ENCODE results near the gene OPA3.

OPA3 gene

DNA sequence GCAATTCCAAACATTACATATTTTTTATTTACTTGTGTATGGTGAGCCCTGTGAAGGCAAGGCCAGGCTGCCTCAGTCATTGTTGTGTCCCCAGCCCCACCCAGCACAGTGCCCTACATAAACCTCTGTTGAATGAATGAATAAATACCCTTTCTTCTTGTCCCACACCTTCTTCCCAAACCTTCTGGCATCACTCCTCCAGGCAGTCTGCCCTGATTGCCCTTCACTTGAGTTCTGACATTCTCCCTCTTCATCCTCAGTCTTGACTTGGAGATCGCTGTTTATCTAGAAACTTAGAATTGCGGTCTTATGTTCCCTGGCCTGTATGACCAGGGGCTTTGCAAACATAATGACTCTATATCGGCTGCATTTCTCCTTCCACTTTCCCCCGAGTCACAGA is 5.2 kb upstream of the OPA3 start:
- Mint-ChIP-seq H3K27me3 (peaks cover 38% of the 10 kb centered on the region), H3K36me3 (ENCODE audit: low read depth) (no peaks in the 10 kb centered on the region), H3K4me3 (no peak overlapping the region), H3K9me3 (no peaks in the 10 kb centered on the region), H3K27ac (no peak overlapping the region), H3K4me1 (peaks cover 19% of the 10 kb centered on the region)
- DNase-seq (no peak), ATAC-seq (no peak)

DNA sequence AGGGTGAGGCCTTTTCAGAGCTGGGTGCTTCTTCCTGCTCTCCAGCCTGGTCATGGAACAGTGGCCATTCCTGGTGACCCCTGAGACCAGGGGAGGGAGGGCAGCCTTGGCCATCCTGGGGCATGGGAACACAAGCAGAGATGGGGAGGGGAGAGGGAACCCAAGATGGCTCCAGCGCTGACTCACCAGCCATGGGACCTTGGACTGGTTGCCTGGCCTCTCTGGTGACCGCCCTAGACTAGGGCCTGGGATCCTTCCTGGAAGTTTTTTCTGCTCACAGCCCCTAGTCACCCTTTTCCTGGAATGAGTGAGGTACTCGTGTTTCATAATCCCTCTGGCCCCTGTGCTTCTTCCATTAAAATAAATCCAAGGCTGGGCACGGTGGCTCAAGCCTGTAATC is 3.3 kb upstream of the OPA3 start:
- Mint-ChIP-seq H3K9me3 (no peaks in the 10 kb centered on the region), H3K4me1 (peaks cover 28% of the 10 kb centered on the region), H3K4me3 (no peak overlapping the region), H3K27me3 (peaks cover 36% of the 10 kb centered on the region), H3K27ac (no peak overlapping the region), H3K36me3 (ENCODE audit: low read depth) (peaks cover 1% of the 10 kb centered on the region)
- no peak for ATAC-seq
- DNase-seq, result no peak

GRCh38 chr19:45585158-45585577 is 566 bp upstream of the OPA3 start:
- Mint-ChIP-seq H3K9me3 (no peaks in the 10 kb centered on the region), H3K36me3 (ENCODE audit: low read depth) (peaks cover 4% of the 10 kb centered on the region), H3K4me3 (peak overlapping the region; percentile 97), H3K27me3 (peaks cover 14% of the 10 kb centered on the region), H3K27ac (peak overlapping the region; percentile 94), H3K4me1 (peaks cover 26% of the 10 kb centered on the region)
- DNase-seq (no peak), ATAC-seq (no peak)

- H3K4me3 Mint-ChIP-seq, result no peak overlapping the region
Measured at GRCh38 chr19:45581576-45581975, 3.0 kb downstream of the OPA3 start.

GRCh38 chr19:45578861-45579260 is 5.7 kb downstream of the OPA3 start:
- no peak overlapping the region for H3K4me3 Mint-ChIP-seq
- no peaks in the 10 kb centered on the region for H3K9me3 Mint-ChIP-seq
- no peak overlapping the region for H3K27ac Mint-ChIP-seq
- H3K36me3 Mint-ChIP-seq (ENCODE audit: low read depth), result peaks cover 6% of the 10 kb centered on the region
- peaks cover 18% of the 10 kb centered on the region for H3K4me1 Mint-ChIP-seq
- ATAC-seq (no peak), DNase-seq (no peak)
- H3K27me3 Mint-ChIP-seq, result no peaks in the 10 kb centered on the region

More at GRCh38 chr19:45581576-45581975, 3.0 kb downstream of the OPA3 start:
- Mint-ChIP-seq H3K4me1 (peaks cover 30% of the 10 kb centered on the region), H3K27me3 (no peaks in the 10 kb centered on the region), H3K36me3 (ENCODE audit: low read depth) (peaks cover 6% of the 10 kb centered on the region), H3K9me3 (no peaks in the 10 kb centered on the region), H3K27ac (peak overlapping the region; percentile 56)
- DNase-seq (no peak), ATAC-seq (no peak)

DNA sequence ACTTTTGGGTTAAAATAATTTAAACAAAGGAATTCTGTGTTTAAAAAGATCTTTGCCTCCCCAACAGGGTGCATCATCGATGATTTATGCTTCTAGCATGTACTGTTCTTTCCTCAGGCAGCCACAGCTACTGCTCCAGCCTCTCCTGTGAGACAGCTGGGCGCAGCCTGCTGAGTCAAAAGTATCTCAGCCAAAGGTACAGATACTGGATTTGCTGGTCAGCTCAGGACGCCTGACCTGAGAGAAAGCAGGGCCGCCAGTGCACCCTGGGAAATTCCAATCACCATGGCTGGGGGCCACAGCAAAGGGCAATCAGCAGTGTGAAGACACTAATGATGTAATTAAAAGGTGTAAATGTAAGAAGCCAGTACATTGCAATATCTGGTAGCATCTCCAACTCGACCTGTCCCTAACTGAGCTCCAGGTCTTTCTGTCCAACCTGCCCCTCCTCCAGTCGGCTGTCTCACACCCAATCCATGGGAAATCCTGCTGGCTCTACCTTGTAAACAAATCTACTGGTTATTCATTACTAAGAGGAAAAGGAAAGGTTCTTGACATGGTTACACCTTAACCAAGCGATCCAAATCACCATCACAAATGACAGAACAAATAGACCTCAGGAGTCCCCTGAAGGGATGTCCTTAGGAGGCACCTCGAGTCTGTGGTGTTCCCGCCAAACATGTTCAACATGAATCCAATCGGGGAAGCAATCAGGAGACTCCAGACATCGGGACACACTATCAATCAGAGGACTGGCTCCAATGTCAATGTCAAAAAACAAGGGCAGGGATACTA is 7.3 kb downstream of the OPA3 start:
- peaks cover 5% of the 10 kb centered on the region for H3K36me3 Mint-ChIP-seq (ENCODE audit: low read depth)
- no peaks in the 10 kb centered on the region for H3K27me3 Mint-ChIP-seq
- no peak overlapping the region for H3K27ac Mint-ChIP-seq
- no peak for DNase-seq
- H3K4me1 Mint-ChIP-seq, result peaks cover 8% of the 10 kb centered on the region
- no peak for ATAC-seq
- H3K4me3 Mint-ChIP-seq, result no peak overlapping the region
- no peaks in the 10 kb centered on the region for H3K9me3 Mint-ChIP-seq

DNA sequence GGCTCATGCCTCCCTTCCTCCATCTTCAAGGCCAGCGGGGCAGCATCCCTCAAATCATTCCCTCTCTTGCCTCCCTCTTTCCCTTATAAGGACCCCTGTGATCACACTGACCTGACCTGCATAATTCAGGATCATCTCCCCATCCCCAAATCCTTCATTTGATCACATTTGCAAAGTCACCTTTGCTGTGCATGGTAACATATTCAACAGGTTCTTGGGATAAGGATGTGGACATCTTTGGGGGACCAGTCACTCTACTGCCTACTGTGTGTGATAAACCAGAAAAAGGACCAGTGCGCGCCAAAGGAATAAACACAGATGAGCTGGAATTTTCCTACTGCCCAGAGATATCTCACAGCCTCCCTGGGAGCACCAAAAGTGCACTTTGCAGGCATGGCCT is 7.9 kb downstream of the OPA3 start:
- H3K4me3 Mint-ChIP-seq, result no peak overlapping the region
- H3K4me1 Mint-ChIP-seq, result peaks cover 7% of the 10 kb centered on the region
- DNase-seq, result no peak
- peaks cover 4% of the 10 kb centered on the region for H3K36me3 Mint-ChIP-seq (ENCODE audit: low read depth)
- no peak for ATAC-seq
- H3K27me3 Mint-ChIP-seq, result no peaks in the 10 kb centered on the region
- no peaks in the 10 kb centered on the region for H3K9me3 Mint-ChIP-seq
- H3K27ac Mint-ChIP-seq, result no peak overlapping the region

DNA sequence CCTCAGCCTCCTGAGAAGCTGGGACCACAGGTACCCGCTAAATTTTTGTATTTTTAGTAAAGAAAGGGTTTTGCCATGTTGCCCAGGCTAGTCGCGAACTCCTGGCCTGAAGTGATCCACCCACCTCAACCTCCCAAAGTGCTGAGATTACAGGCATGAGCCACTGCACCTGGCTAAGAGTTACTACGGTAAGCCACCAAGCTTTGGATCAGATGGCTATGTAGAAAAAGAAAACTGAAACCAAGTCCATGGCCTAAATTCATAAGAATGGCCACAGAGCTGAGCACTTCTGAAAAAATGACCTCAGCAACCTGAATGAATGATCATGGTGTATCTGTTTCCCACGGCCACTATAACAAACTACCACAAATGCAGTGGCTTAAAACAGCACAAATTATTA is 9.4 kb downstream of the OPA3 start:
- peaks cover 5% of the 10 kb centered on the region for H3K4me1 Mint-ChIP-seq
- DNase-seq, result no peak
- H3K4me3 Mint-ChIP-seq, result no peak overlapping the region
- peaks cover 2% of the 10 kb centered on the region for H3K36me3 Mint-ChIP-seq (ENCODE audit: low read depth)
- H3K9me3 Mint-ChIP-seq, result no peaks in the 10 kb centered on the region
- H3K27ac Mint-ChIP-seq, result no peak overlapping the region
- ATAC-seq, result no peak
- no peaks in the 10 kb centered on the region for H3K27me3 Mint-ChIP-seq

GRCh38 chr19:45574526-45574925 is 10.1 kb downstream of the OPA3 start:
- Mint-ChIP-seq H3K27me3 (no peaks in the 10 kb centered on the region), H3K4me3 (no peak overlapping the region), H3K4me1 (peaks cover 12% of the 10 kb centered on the region), H3K9me3 (no peaks in the 10 kb centered on the region), H3K27ac (no peak overlapping the region), H3K36me3 (ENCODE audit: low read depth) (peaks cover 2% of the 10 kb centered on the region)
- ATAC-seq (no peak), DNase-seq (no peak)

DNA sequence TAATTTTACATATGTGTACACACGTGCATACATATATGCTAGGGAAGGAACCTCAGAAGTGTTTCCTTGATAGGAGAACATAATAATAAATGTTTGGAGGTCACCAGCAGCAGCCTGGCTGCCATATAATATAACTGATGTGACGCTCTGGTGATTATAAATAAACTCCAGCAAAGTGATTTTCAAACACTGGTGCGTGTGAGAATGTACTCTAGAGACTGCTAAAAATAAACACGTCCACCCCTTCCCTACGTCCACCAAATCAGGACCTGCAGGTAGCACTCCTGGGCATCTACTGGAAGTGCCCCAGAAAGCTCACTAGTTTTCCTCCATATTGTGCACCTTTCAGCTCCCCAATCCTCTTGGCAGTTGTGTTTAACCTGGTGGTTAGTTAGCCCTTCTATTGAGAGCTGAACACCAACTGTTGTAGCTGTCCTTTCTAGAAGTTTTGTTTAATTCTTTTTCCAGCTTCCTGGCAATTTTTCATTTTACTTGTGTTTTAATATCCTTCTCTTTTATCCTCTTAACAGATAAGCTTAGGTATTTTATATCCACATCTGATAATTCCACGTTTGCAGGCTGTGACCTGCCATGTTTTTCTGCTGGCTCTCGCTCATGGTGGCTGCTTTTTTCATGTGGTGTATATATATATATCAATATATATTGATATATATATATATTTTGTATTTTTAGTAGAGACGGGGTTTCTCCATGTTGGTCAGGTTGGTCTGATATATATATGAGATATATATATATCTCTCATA is 13.0 kb downstream of the OPA3 start:
- ATAC-seq (no peak), DNase-seq (no peak)
- H3K9me3 Mint-ChIP-seq, result no peaks in the 10 kb centered on the region
- no peaks in the 10 kb centered on the region for H3K27me3 Mint-ChIP-seq
- no peak overlapping the region for H3K27ac Mint-ChIP-seq
- H3K36me3 Mint-ChIP-seq (ENCODE audit: low read depth), result peaks cover under 1% of the 10 kb centered on the region
- H3K4me1 Mint-ChIP-seq, result peaks cover 9% of the 10 kb centered on the region
- no peak overlapping the region for H3K4me3 Mint-ChIP-seq

GRCh38 chr19:45569619-45570421 is 14.8 kb downstream of the OPA3 start:
- Mint-ChIP-seq H3K27ac (peak overlapping the region; percentile 42), H3K4me1 (peaks cover 9% of the 10 kb centered on the region), H3K9me3 (no peaks in the 10 kb centered on the region), H3K36me3 (ENCODE audit: low read depth) (no peaks in the 10 kb centered on the region), H3K27me3 (no peaks in the 10 kb centered on the region), H3K4me3 (no peak overlapping the region)
- peak; percentile 77 for DNase-seq
- ATAC-seq, result peak; percentile 49

GRCh38 chr19:45568732-45569131 is 15.9 kb downstream of the OPA3 start:
- no peak overlapping the region for H3K27ac Mint-ChIP-seq
- no peak for ATAC-seq
- DNase-seq, result no peak
- peaks cover 15% of the 10 kb centered on the region for H3K4me1 Mint-ChIP-seq
- no peaks in the 10 kb centered on the region for H3K27me3 Mint-ChIP-seq
- no peaks in the 10 kb centered on the region for H3K9me3 Mint-ChIP-seq
- no peaks in the 10 kb centered on the region for H3K36me3 Mint-ChIP-seq (ENCODE audit: low read depth)
- H3K4me3 Mint-ChIP-seq, result no peak overlapping the region

- no peaks in the 10 kb centered on the region for H3K9me3 Mint-ChIP-seq
- no peaks in the 10 kb centered on the region for H3K36me3 Mint-ChIP-seq (ENCODE audit: low read depth)
- ATAC-seq (no peak), DNase-seq (no peak)
- no peak overlapping the region for H3K4me3 Mint-ChIP-seq
- H3K27ac Mint-ChIP-seq, result no peak overlapping the region
- peaks cover 25% of the 10 kb centered on the region for H3K4me1 Mint-ChIP-seq
- H3K27me3 Mint-ChIP-seq, result no peaks in the 10 kb centered on the region
Measured at GRCh38 chr19:45567609-45568008, 17.0 kb downstream of the OPA3 start.

DNA sequence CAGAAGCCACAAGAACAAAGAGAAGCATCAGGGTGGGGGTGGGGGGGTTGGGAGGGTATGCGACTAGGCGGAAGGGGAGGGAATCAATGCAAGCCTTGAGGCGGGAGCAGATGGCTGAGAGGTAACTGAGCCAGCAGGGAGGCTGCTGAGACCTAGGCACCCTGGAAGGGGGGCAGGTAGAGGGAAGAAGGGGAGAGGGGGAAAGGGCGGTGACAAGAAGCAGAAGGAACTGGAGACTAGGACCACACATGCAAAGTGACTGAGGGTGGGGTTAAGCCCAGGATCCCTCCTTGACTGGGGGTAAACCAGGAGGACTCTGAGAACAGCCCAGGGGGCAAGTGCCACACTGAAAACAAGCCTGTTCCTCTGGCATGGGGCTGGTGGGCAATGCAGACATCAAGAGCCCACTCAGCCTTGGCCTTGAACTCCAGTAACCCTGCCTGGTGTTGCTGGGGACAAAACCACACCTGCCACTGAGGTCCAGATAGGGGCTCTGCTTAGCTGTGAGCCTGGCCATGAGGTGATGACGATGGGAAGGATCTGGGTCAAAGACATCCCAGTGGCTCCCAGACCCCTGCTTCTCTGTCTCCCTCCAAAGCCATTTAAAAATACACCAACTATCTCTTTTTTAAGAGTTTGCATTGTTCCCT is 20.3 kb downstream of the OPA3 start:
- Mint-ChIP-seq H3K4me1 (peaks cover 34% of the 10 kb centered on the region), H3K27ac (peak overlapping the region; percentile 35), H3K4me3 (no peak overlapping the region), H3K36me3 (ENCODE audit: low read depth) (peaks cover 2% of the 10 kb centered on the region), H3K27me3 (no peaks in the 10 kb centered on the region), H3K9me3 (no peaks in the 10 kb centered on the region)
- ATAC-seq, result peak; percentile 32
- no peak for DNase-seq
